ENCODE results near the gene VSTM5.
"Not testable (repeated sequence)": the region's sequence is repeated elsewhere in the genome, so short reads cannot be mapped to it uniquely, and the experiment has no call there.

VSTM5 gene

GRCh38 chr11:93784935-93785360 lies 65.5 kb downstream of the VSTM5 start:
- DNase-seq = no peak

- peak; percentile 85 for DNase-seq
Measured at GRCh38 chr11:93784145-93784934, 66.1 kb downstream of the VSTM5 start, which contains the start of gene MED17. Gene MED17, plus strand, starts transcription at chr11:93784282. Its CDS starts 232 bp downstream, at chr11:93784514.

- no peak for DNase-seq
Measured at GRCh38 chr11:93783765-93784144, 66.7 kb downstream of the VSTM5 start.

- no peak for DNase-seq
Measured at GRCh38 chr11:93783362-93783761, 67.1 kb downstream of the VSTM5 start.

- no peak for DNase-seq
Measured at GRCh38 chr11:93775289-93775688, 75.1 kb downstream of the VSTM5 start.

GRCh38 chr11:93774560-93774959 lies 75.9 kb downstream of the VSTM5 start:
- DNase-seq = not testable (repeated sequence)

GRCh38 chr11:93773601-93774200 lies 76.7 kb downstream of the VSTM5 start:
- DNase-seq = no peak

GRCh38 chr11:93773045-93773477 lies 77.4 kb downstream of the VSTM5 start:
- DNase-seq = no peak

GRCh38 chr11:93772123-93772522 lies 78.3 kb downstream of the VSTM5 start:
- no peak for DNase-seq

GRCh38 chr11:93770160-93770559 lies 80.3 kb downstream of the VSTM5 start:
- DNase-seq = no peak
